Measurements from ENCODE around the gene RNF225.
"Not testable (repeated sequence)": the region's sequence is repeated elsewhere in the genome, so short reads cannot be mapped to it uniquely, and the experiment has no call there.

Gene RNF225

GRCh38 chr19:58395220-58395978 lies at the start of gene RNF225:
TSS of gene RNF225 (plus strand) at chr19:58395656. CDS start at chr19:58396090, 434 bp downstream.
- no peak for DNase-seq

- DNase-seq = peak; percentile 15
These were observed 48.2 kb upstream of the RNF225 start for GRCh38 chr19:58346961-58347929.

- DNase-seq = not testable (repeated sequence)
These were observed 47.4 kb upstream of the RNF225 start for GRCh38 chr19:58348080-58348479.

GRCh38 chr19:58349590-58349989 lies 45.9 kb upstream of the RNF225 start:
- DNase-seq = no peak

- DNase-seq = no peak
These were observed 45.2 kb upstream of the RNF225 start for GRCh38 chr19:58350001-58350861.

GRCh38 chr19:58350871-58351557 lies 44.4 kb upstream of the RNF225 start:
- DNase-seq = no peak

- DNase-seq = no peak
These were observed 43.9 kb upstream of the RNF225 start for GRCh38 chr19:58351558-58351878.

- DNase-seq = no peak
These were observed 43.3 kb upstream of the RNF225 start for GRCh38 chr19:58351990-58352755.

GRCh38 chr19:58352760-58353671 lies 42.4 kb upstream of the RNF225 start, which contains the start of gene A1BG:
TSS of gene A1BG (minus strand) at chr19:58353492. CDS start at chr19:58353437, 55 bp downstream.
- no peak for DNase-seq

- DNase-seq = no peak
These were observed 41.6 kb upstream of the RNF225 start for GRCh38 chr19:58353717-58354477.

- DNase-seq = no peak
These were observed 40.9 kb upstream of the RNF225 start for GRCh38 chr19:58354478-58355030.

- no peak for DNase-seq
These were observed 40.1 kb upstream of the RNF225 start for GRCh38 chr19:58355215-58355796.

GRCh38 chr19:58355908-58356765 lies 39.3 kb upstream of the RNF225 start:
- no peak for DNase-seq

- no peak for DNase-seq
These were observed 38.5 kb upstream of the RNF225 start for GRCh38 chr19:58356766-58357480.

GRCh38 chr19:58357481-58358145 lies 37.8 kb upstream of the RNF225 start:
- no peak for DNase-seq

GRCh38 chr19:58361900-58362271 lies 33.6 kb upstream of the RNF225 start:
- no peak for DNase-seq
